Loucy (cell line): Measurements from ENCODE around the gene DPM2.

Experiments used
- CTCF ChIP-seq: fragments of 200-600 bp; sonication (generic); conservative IDR thresholded peaks from 2 replicates; pipeline ENCODE4 v1.5.1; 2014; ENCODE audit warnings: mild to moderate bottlenecking, antibody characterized with exemption, low read length
- EZH2phosphoT487 ChIP-seq: fragments of 200-600 bp; IDR thresholded peaks from 2 replicates; pipeline ENCODE4 v1.6.1; 2018; ENCODE audit warnings: antibody characterized with exemption, mild to moderate bottlenecking, moderate library complexity, borderline replicate concordance

DNA sequence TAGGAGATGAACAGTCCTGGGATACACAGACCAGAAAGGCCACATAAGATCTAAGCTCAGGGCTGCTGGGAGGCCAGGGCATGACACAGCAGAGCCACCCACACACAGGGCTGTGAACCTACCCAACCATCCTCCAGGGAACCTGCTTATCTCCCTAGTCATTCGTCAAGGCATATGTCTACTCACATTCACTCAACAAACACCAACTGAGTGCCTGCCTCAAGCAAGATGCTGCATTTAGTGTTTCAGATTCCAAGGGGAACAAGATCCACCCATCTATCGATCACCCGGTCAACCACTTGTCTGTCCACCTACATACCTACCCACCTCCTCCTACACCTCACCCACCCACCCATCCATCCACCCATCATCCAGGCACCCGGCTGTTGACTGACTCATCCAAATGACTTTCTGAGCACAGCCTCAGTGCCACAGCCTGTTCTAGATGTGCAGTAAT, 1.9 kb downstream of the DPM2 start:
- no peak for TF ChIP-seq CTCF
- TF ChIP-seq EZH2phosphoT487, result no peak
